Neutrophil (primary cell): ENCODE data around the gene HOXD12.

Experiments used
- H3K27ac ChIP-seq: fragments of 200-600 bp; sonication (generic); 2 replicates; pipeline ENCODE4 v1.5.1; 2016; ENCODE audit warnings: mild to moderate bottlenecking, moderate library complexity
- H3K27me3 ChIP-seq: fragments of 200-600 bp; sonication (generic); 2 replicates; pipeline ENCODE4 v1.6.0; 2016; ENCODE audit warnings: mild to moderate bottlenecking
- H3K36me3 ChIP-seq: fragments of 200-600 bp; sonication (generic); 2 replicates; pipeline ENCODE4 v1.5.1; 2017
- H3K4me1 ChIP-seq, 2 experiments: fragments of 200-600 bp in 1 of 2; sonication (generic) in 1 of 2; 1 replicate in 1 of 2; 2 replicates in 1 of 2; pipeline versions ENCODE4 v1.5.1 to v1.6.1; 2013 to 2016; ENCODE audit warnings: low read depth in 1 of 2, low read length in 1 of 2, mild to moderate bottlenecking in 1 of 2, moderate library complexity in 1 of 2; ENCODE audit not compliant: control insufficient read depth in 1 of 2, insufficient read depth in 1 of 2
- H3K4me3 ChIP-seq, 2 experiments: fragments of 200-600 bp in 1 of 2; sonication (generic) in 1 of 2; 1 replicate in 1 of 2; 2 replicates in 1 of 2; pipeline ENCODE4 v1.5.1; 2013 to 2016; ENCODE audit warnings: low read depth in 1 of 2, low read length in 1 of 2, mild to moderate bottlenecking in 1 of 2, moderate library complexity in 1 of 2
- H3K9me3 ChIP-seq: fragments of 200-600 bp; sonication (generic); 2 replicates; pipeline ENCODE4 v1.5.1; 2016
- CTCF ChIP-seq: fragments of 200-600 bp; sonication (generic); IDR thresholded peaks from 2 replicates; pipeline ENCODE4 v1.5.1; 2016; ENCODE audit warnings: antibody characterized with exemption

HOXD12 gene

DNA sequence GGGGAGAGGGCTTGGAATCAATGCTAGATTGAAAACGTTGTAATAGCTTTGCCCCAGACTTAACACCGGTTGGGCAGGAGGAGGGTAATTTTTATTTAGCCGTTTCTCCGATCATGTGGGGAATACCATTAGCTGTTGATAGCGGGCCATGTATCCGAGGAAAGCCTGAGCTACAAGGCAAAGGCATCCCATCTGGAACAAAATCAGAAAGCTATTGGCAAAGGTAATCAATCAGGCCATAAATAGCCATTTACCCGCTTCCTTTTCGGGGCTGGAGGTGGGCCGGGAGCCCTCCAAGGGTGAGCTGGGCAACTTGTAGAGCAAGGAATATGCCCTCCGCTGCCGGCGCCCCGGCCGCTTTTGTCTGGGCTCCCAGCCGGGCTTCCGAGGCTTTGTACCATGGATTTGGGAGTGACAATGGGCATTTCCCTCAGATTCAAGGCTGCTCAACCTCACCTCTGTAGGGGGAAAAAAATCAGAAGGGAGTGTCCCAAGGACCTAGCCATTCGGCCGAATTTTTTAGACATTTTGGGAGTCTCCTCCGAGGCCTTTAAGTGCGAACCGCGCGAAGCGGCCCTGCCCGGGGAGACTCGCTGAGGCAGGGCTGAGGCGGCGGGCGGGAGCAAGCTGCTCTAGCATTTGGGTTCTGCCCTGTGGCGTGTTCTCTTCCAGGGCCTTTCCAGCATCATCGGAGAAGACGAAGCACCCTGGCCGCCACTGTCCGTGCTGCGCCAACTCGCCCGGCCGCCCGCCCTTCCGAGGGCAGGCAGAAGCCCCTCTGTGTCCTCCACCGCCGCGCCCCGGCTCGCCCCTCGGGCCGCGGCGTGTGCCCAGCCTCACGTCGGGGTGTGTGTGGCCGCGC lies 21.8 kb downstream of the HOXD12 start:
- TF ChIP-seq CTCF, result no peak
- H3K4me3 ChIP-seq, result no peak overlapping the region
- H3K4me1 ChIP-seq, result peaks cover 3 to 18% of the 10 kb centered on the region in 2 experiments
- no peak overlapping the region for H3K27ac ChIP-seq
- H3K9me3 ChIP-seq, result no peaks in the 10 kb centered on the region
- peaks cover 100% of the 10 kb centered on the region for H3K27me3 ChIP-seq
- H3K36me3 ChIP-seq, result no peaks in the 10 kb centered on the region

DNA sequence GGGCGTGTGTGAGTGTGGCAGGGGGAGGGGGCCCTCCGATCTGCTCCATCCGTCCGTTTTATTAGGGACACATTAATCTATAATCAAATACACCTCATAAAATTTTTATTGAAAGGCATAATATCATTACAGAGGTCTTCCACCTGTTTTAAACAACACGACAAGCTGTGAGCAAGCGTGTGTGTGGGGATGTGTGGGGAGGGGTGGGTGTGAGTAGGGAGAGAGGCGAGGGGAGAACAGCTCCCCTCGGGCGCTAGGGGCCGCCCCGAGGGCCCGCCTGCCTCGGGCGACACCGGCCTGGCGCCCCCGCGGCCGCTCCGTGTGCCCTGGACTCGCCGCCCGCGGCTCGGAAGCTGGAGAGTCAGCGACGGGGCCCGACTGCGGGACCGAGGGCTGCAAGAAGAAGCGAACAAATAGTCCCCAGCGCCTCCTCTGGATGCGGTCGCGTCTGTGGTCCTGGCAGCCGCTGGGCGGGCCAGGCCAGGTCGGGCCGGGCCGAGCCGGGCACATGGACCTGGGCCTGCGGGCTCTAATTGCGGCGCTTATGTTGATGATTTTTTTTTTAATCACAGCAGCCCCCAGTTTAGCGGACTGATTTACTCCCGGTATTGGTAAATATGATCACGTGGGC lies 22.6 kb downstream of the HOXD12 start:
- no peaks in the 10 kb centered on the region for H3K36me3 ChIP-seq
- TF ChIP-seq CTCF, result no peak
- H3K27ac ChIP-seq, result no peak overlapping the region
- peaks cover 3 to 18% of the 10 kb centered on the region in 2 experiments for H3K4me1 ChIP-seq
- H3K27me3 ChIP-seq, result peaks cover 100% of the 10 kb centered on the region
- no peaks in the 10 kb centered on the region for H3K9me3 ChIP-seq
- H3K4me3 ChIP-seq, result peak overlapping the region; percentile 27 to 34

DNA sequence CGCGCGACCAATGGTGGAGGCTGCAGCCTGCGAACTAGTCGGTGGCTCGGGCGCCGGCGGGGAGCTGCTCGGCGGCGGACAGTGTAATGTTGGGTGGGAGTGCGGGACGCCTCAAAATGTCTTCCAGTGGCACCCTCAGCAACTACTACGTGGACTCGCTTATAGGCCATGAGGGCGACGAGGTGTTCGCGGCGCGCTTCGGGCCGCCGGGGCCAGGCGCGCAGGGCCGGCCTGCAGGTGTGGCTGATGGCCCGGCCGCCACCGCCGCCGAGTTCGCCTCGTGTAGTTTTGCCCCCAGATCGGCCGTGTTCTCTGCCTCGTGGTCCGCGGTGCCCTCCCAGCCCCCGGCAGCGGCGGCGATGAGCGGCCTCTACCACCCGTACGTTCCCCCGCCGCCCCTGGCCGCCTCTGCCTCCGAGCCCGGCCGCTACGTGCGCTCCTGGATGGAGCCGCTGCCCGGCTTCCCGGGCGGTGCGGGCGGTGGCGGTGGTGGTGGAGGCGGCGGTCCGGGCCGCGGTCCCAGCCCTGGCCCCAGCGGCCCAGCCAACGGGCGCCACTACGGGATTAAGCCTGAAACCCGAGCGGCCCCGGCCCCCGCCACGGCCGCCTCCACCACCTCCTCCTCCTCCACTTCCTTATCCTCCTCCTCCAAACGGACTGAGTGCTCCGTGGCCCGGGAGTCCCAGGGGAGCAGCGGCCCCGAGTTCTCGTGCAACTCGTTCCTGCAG lies 23.3 kb downstream of the HOXD12 start, which contains the start of gene HOXD9:
Gene HOXD9, plus strand, starts transcription at position 37 of the 728 bp plus-strand sequence. Its CDS starts 50 bp downstream, at position 87.
- no peak within 1 kb of the TSS for H3K27ac ChIP-seq
- peaks cover 3 to 18% of the 10 kb centered on the region in 2 experiments for H3K4me1 ChIP-seq
- TF ChIP-seq CTCF, result no peak
- peaks cover 100% of the 10 kb centered on the region for H3K27me3 ChIP-seq
- H3K36me3 ChIP-seq, result no peaks in the 10 kb centered on the region
- peak within 1 kb of the TSS; percentile 27 to 34 for H3K4me3 ChIP-seq
- H3K9me3 ChIP-seq, result no peaks in the 10 kb centered on the region

- Histone ChIP-seq H3K27me3 (peaks cover 100% of the 10 kb centered on the region), H3K36me3 (no peaks in the 10 kb centered on the region), H3K4me1 (peaks cover 6 to 18% of the 10 kb centered on the region in 2 experiments), H3K27ac (no peak overlapping the region), H3K9me3 (no peaks in the 10 kb centered on the region), H3K4me3 (no peak overlapping the region)
- TF ChIP-seq CTCF, result no peak
These were observed 24.0 kb downstream of the HOXD12 start for GRCh38 chr2:176123411-176124109.
